Astrocyte of the cerebellum (primary cell): Measurements from ENCODE around the gene EPS8.

Source experiments
- DNase-seq: peaks from one replicate; pipeline ENCODE4 v3.0.0-alpha.2; 2011; ENCODE audit warnings: low read depth
- H3K4me3 ChIP-seq: 2 replicates; pipeline ENCODE4 v1.5.1; 2011; ENCODE audit warnings: mild to moderate bottlenecking, low read depth, low read length, moderate library complexity
- CTCF ChIP-seq: IDR thresholded peaks from 2 replicates; pipeline ENCODE4 v1.5.1; 2012; ENCODE audit warnings: low read length, low read depth, moderate library complexity, mild to moderate bottlenecking; ENCODE audit errors: missing control alignments
- in situ Hi-C: cut with HindIII; loops from 2 replicates; pipeline ENCODE4 v1.10.0; 2017; ENCODE audit warnings: low sequenced_read_pairs

Gene EPS8

GRCh38 chr12:15777355-15778012 is 11.7 kb downstream of the EPS8 start:
- no peak overlapping the region for H3K4me3 ChIP-seq
- no peak for DNase-seq
- TF ChIP-seq CTCF = no peak
- in situ Hi-C loops = no loop called here

GRCh38 chr12:15776532-15776931 is 12.7 kb downstream of the EPS8 start:
- in situ Hi-C loops = no loop called here
- TF ChIP-seq CTCF = no peak

GRCh38 chr12:15774819-15775218 is 14.4 kb downstream of the EPS8 start:
- DNase-seq = peak; percentile 68
- in situ Hi-C loops = no loop called here
- no peak for TF ChIP-seq CTCF
- H3K4me3 ChIP-seq = no peak overlapping the region

More at GRCh38 chr12:15776532-15776931, 12.7 kb downstream of the EPS8 start:
- H3K4me3 ChIP-seq = no peak overlapping the region
- DNase-seq = no peak

- in situ Hi-C loops = no loop called here
- H3K4me3 ChIP-seq = no peak overlapping the region
- no peak for DNase-seq
- peak; percentile 41 for TF ChIP-seq CTCF
These were observed 16.7 kb downstream of the EPS8 start for GRCh38 chr12:15772405-15773018.

GRCh38 chr12:15770581-15770980 is 18.6 kb downstream of the EPS8 start:
- no peak for DNase-seq
- TF ChIP-seq CTCF = no peak
- H3K4me3 ChIP-seq = no peak overlapping the region
- in situ Hi-C loops = no loop called here

GRCh38 chr12:15770021-15770420 is 19.2 kb downstream of the EPS8 start:
- in situ Hi-C loops = no loop called here
- no peak for DNase-seq
- H3K4me3 ChIP-seq = no peak overlapping the region
- TF ChIP-seq CTCF = no peak
